ENCODE measurements around the gene ZSCAN23.

Gene ZSCAN23

DNA sequence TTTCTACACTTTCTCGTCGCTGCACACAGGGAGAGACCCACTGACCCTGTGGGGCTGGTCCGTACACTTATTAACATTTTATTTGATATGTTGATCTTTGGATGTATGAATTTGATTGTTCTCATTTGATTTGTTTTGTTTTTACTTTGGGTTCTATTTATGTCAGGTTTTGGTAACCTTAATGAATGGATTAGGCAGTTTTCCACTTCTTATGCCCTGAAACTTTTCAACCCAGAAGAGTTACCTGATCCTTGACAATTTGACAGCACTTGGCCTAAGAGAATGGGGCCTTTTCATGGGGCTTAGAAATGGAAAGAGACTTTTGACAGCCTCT, 48.7 kb upstream of the ZSCAN23 start:
- Histone ChIP-seq H3K4me3 (ENCODE audit: low read depth, low read length) (peak overlapping the region; percentile 23), H3K36me3 (ENCODE audit: control insufficient read depth in 2 of 2, insufficient read depth in 1 of 2, low read length in 2 of 2) (no peaks in the 10 kb centered on the region), H3K27ac (ENCODE audit: extremely low read depth, low read depth, low read length) (no peak overlapping the region), H3K9me3 (ENCODE audit: control insufficient read depth, insufficient read depth, low read depth, low read length) (no peaks in the 10 kb centered on the region), H3K4me1 (ENCODE audit: control insufficient read depth, insufficient read depth, low read length) (no peaks in the 10 kb centered on the region)
- TF ChIP-seq ZNF335 (tag by site-specific recombination; conservative IDR thresholded peaks at IDR 0.05) = peak; percentile 69
- TF ChIP-seq KLF1 (tag by site-specific recombination; IDR thresholded peaks at IDR 0.05) = no peak
- CTCF ChIA-PET = no interaction called here
- POLR2A ChIA-PET = no interaction called here

DNA sequence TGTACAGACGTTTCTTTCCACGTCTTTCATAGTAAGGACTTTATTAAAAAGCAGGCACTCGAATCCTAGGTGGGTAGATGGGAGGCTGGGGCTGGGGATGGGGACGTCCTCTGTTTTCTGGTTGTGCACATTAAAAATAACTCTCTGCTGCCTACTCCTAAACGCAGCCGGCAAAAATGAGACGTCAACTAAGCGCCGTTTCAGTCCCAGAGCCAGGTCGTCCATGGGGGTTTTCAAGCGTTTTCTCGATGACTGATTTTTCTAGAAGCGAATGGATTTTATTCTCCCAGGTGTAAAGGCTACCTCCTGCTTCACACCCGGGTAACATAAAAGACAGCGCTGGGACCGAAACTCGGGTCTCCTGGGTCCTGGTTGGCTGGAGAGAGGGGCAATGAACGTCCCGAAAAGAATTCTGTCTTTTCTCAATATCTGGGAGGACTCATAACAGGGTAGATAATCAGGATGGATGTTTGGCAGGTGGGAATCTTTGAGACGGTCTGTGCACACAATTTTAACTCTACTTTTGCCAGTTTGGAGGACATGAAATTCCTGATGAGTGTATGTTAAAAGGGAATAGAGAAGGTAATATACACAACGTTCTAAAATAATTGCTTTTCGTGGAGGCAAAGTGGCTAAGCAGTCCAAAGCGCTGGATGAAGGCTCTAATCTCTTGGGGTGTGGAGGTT, 47.1 kb upstream of the ZSCAN23 start:
- POLR2A ChIA-PET = no interaction called here
- peak overlapping the region; percentile 37 for H3K27ac ChIP-seq (ENCODE audit: extremely low read depth, low read depth, low read length)
- H3K9me3 ChIP-seq (ENCODE audit: control insufficient read depth, insufficient read depth, low read depth, low read length) = no peaks in the 10 kb centered on the region
- peak overlapping the region; percentile 15; the same call in 1 of the 2 replicates for H3K4me3 ChIP-seq (ENCODE audit: low read depth, low read length)
- H3K36me3 ChIP-seq (ENCODE audit: control insufficient read depth in 2 of 2, insufficient read depth in 1 of 2, low read length in 2 of 2) = no peaks in the 10 kb centered on the region
- TF ChIP-seq ZNF248 (tag by site-specific recombination; IDR thresholded peaks at IDR 0.05) = no peak
- no peak for TF ChIP-seq ZNF837 (tag by site-specific recombination; IDR thresholded peaks at IDR 0.05)
- no peak for TF ChIP-seq GLIS1 (tag by site-specific recombination; IDR thresholded peaks at IDR 0.05)
- no peak for TF ChIP-seq MZF1 (tag by site-specific recombination; IDR thresholded peaks at IDR 0.05; ENCODE audit: borderline replicate concordance)
- no peak for TF ChIP-seq SP7 (tag by site-specific recombination; IDR thresholded peaks at IDR 0.05)
- no peak for TF ChIP-seq ZNF341 (tag by site-specific recombination; IDR thresholded peaks at IDR 0.05; ENCODE audit: low read depth)
- TF ChIP-seq ZFP69B (tag by site-specific recombination; IDR thresholded peaks at IDR 0.05) = no peak
- TF ChIP-seq, protein P1, sequence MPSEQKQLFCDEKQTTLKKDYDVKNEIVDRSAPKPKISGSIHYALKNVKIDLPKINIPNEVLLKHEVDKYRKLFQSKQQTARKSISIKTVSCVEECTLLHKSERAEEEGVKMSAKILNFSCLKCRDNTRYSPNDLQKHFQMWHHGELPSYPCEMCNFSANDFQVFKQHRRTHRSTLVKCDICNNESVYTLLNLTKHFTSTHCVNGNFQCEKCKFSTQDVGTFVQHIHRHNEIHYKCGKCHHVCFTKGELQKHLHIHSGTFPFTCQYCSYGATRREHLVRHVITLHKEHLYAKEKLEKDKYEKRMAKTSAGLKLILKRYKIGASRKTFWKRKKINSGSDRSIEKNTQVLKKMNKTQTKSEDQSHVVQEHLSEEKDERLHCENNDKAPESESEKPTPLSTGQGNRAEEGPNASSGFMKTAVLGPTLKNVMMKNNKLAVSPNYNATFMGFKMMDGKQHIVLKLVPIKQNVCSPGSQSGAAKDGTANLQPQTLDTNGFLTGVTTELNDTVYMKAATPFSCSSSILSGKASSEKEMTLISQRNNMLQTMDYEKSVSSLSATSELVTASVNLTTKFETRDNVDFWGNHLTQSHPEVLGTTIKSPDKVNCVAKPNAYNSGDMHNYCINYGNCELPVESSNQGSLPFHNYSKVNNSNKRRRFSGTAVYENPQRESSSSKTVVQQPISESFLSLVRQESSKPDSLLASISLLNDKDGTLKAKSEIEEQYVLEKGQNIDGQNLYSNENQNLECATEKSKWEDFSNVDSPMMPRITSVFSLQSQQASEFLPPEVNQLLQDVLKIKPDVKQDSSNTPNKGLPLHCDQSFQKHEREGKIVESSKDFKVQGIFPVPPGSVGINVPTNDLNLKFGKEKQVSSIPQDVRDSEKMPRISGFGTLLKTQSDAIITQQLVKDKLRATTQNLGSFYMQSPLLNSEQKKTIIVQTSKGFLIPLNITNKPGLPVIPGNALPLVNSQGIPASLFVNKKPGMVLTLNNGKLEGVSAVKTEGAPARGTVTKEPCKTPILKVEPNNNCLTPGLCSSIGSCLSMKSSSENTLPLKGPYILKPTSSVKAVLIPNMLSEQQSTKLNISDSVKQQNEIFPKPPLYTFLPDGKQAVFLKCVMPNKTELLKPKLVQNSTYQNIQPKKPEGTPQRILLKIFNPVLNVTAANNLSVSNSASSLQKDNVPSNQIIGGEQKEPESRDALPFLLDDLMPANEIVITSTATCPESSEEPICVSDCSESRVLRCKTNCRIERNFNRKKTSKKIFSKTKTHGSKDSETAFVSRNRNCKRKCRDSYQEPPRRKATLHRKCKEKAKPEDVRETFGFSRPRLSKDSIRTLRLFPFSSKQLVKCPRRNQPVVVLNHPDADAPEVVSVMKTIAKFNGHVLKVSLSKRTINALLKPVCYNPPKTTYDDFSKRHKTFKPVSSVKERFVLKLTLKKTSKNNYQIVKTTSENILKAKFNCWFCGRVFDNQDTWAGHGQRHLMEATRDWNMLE (tag by site-specific recombination; conservative IDR thresholded peaks at IDR 0.05; ENCODE audit: low read depth) = no peak
- TF ChIP-seq ZNF561 (tag by site-specific recombination; IDR thresholded peaks at IDR 0.05; ENCODE audit: borderline replicate concordance) = no peak
- no peak for TF ChIP-seq ZNF335 (tag by site-specific recombination; conservative IDR thresholded peaks at IDR 0.05)
- TF ChIP-seq YY1 (tag by site-specific recombination; IDR thresholded peaks at IDR 0.05) = no peak
- no peak for TF ChIP-seq GLI2 (tag by site-specific recombination; IDR thresholded peaks at IDR 0.05; ENCODE audit: borderline replicate concordance, low read depth)
- TF ChIP-seq, protein P2, sequence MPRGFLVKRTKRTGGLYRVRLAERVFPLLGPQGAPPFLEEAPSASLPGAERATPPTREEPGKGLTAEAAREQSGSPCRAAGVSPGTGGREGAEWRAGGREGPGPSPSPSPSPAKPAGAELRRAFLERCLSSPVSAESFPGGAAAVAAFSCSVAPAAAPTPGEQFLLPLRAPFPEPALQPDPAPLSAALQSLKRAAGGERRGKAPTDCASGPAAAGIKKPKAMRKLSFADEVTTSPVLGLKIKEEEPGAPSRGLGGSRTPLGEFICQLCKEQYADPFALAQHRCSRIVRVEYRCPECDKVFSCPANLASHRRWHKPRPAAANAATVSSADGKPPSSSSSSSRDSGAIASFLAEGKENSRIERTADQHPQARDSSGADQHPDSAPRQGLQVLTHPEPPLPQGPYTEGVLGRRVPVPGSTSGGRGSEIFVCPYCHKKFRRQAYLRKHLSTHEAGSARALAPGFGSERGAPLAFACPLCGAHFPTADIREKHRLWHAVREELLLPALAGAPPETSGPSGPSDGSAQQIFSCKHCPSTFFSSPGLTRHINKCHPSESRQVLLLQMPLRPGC (tag by site-specific recombination; IDR thresholded peaks at IDR 0.05) = no peak
- TF ChIP-seq ZNF132 (tag by site-specific recombination; IDR thresholded peaks at IDR 0.05; ENCODE audit: borderline replicate concordance) = no peak
- TF ChIP-seq ZSCAN23 (tag by site-specific recombination; IDR thresholded peaks at IDR 0.05) = no peak
- TF ChIP-seq, protein P3, sequence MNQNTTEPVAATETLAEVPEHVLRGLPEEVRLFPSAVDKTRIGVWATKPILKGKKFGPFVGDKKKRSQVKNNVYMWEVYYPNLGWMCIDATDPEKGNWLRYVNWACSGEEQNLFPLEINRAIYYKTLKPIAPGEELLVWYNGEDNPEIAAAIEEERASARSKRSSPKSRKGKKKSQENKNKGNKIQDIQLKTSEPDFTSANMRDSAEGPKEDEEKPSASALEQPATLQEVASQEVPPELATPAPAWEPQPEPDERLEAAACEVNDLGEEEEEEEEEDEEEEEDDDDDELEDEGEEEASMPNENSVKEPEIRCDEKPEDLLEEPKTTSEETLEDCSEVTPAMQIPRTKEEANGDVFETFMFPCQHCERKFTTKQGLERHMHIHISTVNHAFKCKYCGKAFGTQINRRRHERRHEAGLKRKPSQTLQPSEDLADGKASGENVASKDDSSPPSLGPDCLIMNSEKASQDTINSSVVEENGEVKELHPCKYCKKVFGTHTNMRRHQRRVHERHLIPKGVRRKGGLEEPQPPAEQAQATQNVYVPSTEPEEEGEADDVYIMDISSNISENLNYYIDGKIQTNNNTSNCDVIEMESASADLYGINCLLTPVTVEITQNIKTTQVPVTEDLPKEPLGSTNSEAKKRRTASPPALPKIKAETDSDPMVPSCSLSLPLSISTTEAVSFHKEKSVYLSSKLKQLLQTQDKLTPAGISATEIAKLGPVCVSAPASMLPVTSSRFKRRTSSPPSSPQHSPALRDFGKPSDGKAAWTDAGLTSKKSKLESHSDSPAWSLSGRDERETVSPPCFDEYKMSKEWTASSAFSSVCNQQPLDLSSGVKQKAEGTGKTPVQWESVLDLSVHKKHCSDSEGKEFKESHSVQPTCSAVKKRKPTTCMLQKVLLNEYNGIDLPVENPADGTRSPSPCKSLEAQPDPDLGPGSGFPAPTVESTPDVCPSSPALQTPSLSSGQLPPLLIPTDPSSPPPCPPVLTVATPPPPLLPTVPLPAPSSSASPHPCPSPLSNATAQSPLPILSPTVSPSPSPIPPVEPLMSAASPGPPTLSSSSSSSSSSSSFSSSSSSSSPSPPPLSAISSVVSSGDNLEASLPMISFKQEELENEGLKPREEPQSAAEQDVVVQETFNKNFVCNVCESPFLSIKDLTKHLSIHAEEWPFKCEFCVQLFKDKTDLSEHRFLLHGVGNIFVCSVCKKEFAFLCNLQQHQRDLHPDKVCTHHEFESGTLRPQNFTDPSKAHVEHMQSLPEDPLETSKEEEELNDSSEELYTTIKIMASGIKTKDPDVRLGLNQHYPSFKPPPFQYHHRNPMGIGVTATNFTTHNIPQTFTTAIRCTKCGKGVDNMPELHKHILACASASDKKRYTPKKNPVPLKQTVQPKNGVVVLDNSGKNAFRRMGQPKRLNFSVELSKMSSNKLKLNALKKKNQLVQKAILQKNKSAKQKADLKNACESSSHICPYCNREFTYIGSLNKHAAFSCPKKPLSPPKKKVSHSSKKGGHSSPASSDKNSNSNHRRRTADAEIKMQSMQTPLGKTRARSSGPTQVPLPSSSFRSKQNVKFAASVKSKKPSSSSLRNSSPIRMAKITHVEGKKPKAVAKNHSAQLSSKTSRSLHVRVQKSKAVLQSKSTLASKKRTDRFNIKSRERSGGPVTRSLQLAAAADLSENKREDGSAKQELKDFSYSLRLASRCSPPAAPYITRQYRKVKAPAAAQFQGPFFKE (tag by site-specific recombination; IDR thresholded peaks at IDR 0.05; ENCODE audit: borderline replicate concordance) = no peak
- no peak for TF ChIP-seq KLF9 (tag by site-specific recombination; IDR thresholded peaks at IDR 0.05; ENCODE audit: low read depth)
- TF ChIP-seq ZNF211 (tag by site-specific recombination; IDR thresholded peaks at IDR 0.05; ENCODE audit: low read depth) = no peak
- TF ChIP-seq ZNF548 (tag by site-specific recombination; IDR thresholded peaks at IDR 0.05) = no peak
- TF ChIP-seq, protein P4, sequence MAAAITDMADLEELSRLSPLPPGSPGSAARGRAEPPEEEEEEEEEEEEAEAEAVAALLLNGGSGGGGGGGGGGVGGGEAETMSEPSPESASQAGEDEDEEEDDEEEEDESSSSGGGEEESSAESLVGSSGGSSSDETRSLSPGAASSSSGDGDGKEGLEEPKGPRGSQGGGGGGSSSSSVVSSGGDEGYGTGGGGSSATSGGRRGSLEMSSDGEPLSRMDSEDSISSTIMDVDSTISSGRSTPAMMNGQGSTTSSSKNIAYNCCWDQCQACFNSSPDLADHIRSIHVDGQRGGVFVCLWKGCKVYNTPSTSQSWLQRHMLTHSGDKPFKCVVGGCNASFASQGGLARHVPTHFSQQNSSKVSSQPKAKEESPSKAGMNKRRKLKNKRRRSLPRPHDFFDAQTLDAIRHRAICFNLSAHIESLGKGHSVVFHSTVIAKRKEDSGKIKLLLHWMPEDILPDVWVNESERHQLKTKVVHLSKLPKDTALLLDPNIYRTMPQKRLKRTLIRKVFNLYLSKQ (tag by site-specific recombination; IDR thresholded peaks at IDR 0.05; ENCODE audit: borderline replicate concordance) = no peak
- CTCF ChIA-PET = no interaction called here
- H3K4me1 ChIP-seq (ENCODE audit: control insufficient read depth, insufficient read depth, low read length) = no peaks in the 10 kb centered on the region
